DND-41 (cell line): ENCODE measurements around the gene SLC6A12.

Experiments
- ATAC-seq: fragments of 200-7000 bp; cut with Tn5 transposase; 3 replicates; pipeline ENCODE4 v1.9.1; 2021; ENCODE audit warnings: low read depth; ENCODE audit not compliant: insufficient read depth
- DNase-seq: peaks from one replicate; pipeline ENCODE4 v3.0.0-alpha.2; 2020
- H2AFZ ChIP-seq: 2 replicates; pipeline ENCODE4 v1.6.0; 2012; ENCODE audit warnings: low read depth, low read length
- H3K27ac ChIP-seq: 2 replicates; pipeline ENCODE4 v1.5.1; 2012; ENCODE audit warnings: low read length, inconsistent platforms
- H3K27me3 ChIP-seq: fragments of 200-600 bp; sonication (generic); 2 replicates; pipeline ENCODE4 v1.6.0; 2012; ENCODE audit warnings: low read length, mild to moderate bottlenecking, inconsistent platforms; ENCODE audit not compliant: insufficient read depth, poor library complexity
- H3K36me3 ChIP-seq: 2 replicates; pipeline ENCODE4 v1.5.1; 2012; ENCODE audit warnings: low read length, inconsistent platforms; ENCODE audit not compliant: insufficient read depth
- H3K4me1 ChIP-seq: 2 replicates; pipeline ENCODE4 v1.5.1; 2012; ENCODE audit warnings: mild to moderate bottlenecking, low read length; ENCODE audit not compliant: insufficient read depth
- H3K4me2 ChIP-seq: 2 replicates; pipeline ENCODE4 v1.6.0; 2012; ENCODE audit warnings: mild to moderate bottlenecking, moderate library complexity, low read length, inconsistent platforms; ENCODE audit not compliant: insufficient read depth
- H3K4me3 ChIP-seq, 2 experiments: fragments of 200-600 bp in 1 of 2; shearing (Covaris generic) in 1 of 2; 2 replicates each; pipeline ENCODE4 v1.5.1; 2012 to 2016; ENCODE audit warnings: inconsistent platforms in 2 of 2, low read length in 2 of 2, mild to moderate bottlenecking in 2 of 2, low read depth in 1 of 2, moderate library complexity in 1 of 2
- H3K79me2 ChIP-seq: 2 replicates; pipeline ENCODE4 v1.6.0; 2012; ENCODE audit warnings: low read length, inconsistent platforms; ENCODE audit not compliant: insufficient read depth
- H3K9ac ChIP-seq: 2 replicates; pipeline ENCODE4 v1.6.0; 2012; ENCODE audit warnings: low read depth, mild to moderate bottlenecking, inconsistent platforms, low read length, moderate library complexity
- H3K9me3 ChIP-seq: 2 replicates; pipeline ENCODE4 v1.5.1; 2012; ENCODE audit warnings: low read length, moderate library complexity, mild to moderate bottlenecking, inconsistent platforms; ENCODE audit not compliant: insufficient read depth, severe bottlenecking
- H4K20me1 ChIP-seq: 2 replicates; pipeline ENCODE4 v1.6.0; 2012; ENCODE audit warnings: low read length; ENCODE audit not compliant: insufficient read depth
- EZH2 ChIP-seq: IDR thresholded peaks from 3 replicates; pipeline ENCODE4 v1.6.1; 2012; ENCODE audit warnings: borderline replicate concordance, low read depth, mild to moderate bottlenecking, moderate library complexity, low read length, inconsistent platforms; ENCODE audit not compliant: severe bottlenecking
- TF ChIP-seq, protein P1 (sequence below): IDR thresholded peaks from 2 replicates; pipeline ENCODE4 v1.5.1; 2012; ENCODE audit warnings: borderline replicate concordance, low read length, moderate library complexity, mild to moderate bottlenecking; ENCODE audit not compliant: poor library complexity, severe bottlenecking; ENCODE audit errors: extremely low read depth

Gene SLC6A12

DNA sequence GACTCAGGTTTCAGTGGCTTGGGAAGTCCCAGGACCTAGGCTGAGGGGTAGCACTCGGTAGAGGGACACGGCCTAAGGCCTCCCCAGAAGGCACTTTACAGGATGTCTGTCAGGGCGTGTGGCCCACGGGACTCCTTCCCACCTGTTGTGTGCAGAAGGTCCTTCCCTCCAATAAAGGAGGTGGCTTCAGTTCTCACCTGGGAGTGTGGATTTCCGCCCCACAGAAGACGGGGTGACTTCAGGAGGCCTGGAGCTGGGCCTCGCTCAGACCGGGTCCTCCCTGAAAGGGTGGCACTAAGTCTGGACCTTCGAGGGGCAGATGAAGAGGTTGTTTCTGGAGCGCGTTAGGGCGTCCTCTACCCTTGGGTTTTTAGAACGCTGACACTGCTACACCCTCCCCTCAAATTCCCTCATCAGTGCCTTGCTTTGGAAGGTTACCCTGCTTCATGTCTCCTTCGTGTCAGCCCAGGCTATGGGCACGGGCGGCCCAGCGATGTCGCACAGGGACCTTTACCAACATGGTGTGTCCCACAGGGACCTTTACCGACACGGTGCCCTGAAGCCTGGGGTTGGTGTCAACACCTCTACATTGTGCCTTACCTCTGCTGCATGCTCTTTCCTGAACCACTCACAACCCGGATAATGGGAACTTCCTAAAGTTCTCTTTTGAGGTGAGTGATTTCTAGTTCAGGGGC, 7.1 kb downstream of the SLC6A12 start:
- H3K27me3 ChIP-seq, result peaks cover 4% of the 10 kb centered on the region
- no peaks in the 10 kb centered on the region for H3K9me3 ChIP-seq
- H3K4me1 ChIP-seq, result no peaks in the 10 kb centered on the region
- no peak overlapping the region for H2AFZ ChIP-seq
- TF ChIP-seq, protein P1, sequence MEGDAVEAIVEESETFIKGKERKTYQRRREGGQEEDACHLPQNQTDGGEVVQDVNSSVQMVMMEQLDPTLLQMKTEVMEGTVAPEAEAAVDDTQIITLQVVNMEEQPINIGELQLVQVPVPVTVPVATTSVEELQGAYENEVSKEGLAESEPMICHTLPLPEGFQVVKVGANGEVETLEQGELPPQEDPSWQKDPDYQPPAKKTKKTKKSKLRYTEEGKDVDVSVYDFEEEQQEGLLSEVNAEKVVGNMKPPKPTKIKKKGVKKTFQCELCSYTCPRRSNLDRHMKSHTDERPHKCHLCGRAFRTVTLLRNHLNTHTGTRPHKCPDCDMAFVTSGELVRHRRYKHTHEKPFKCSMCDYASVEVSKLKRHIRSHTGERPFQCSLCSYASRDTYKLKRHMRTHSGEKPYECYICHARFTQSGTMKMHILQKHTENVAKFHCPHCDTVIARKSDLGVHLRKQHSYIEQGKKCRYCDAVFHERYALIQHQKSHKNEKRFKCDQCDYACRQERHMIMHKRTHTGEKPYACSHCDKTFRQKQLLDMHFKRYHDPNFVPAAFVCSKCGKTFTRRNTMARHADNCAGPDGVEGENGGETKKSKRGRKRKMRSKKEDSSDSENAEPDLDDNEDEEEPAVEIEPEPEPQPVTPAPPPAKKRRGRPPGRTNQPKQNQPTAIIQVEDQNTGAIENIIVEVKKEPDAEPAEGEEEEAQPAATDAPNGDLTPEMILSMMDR, result no peak
- TF ChIP-seq EZH2, result no peak
- DNase-seq, result no peak
- no peaks in the 10 kb centered on the region for H3K36me3 ChIP-seq
- no peak overlapping the region for H3K4me2 ChIP-seq
- no peaks in the 10 kb centered on the region for H4K20me1 ChIP-seq
- no peak for ATAC-seq
- H3K9ac ChIP-seq, result no peak overlapping the region
- H3K79me2 ChIP-seq, result no peaks in the 10 kb centered on the region
- H3K4me3 ChIP-seq, result no peak overlapping the region
- no peak overlapping the region for H3K27ac ChIP-seq

GRCh38 chr12:205026-205425, 8.9 kb downstream of the SLC6A12 start:
- Histone ChIP-seq H3K27me3 (peaks cover 4% of the 10 kb centered on the region), H2AFZ (no peak overlapping the region), H4K20me1 (0 out of 2 replicates have a peak, but pooled peaks cover 5% of the 10 kb centered on the region), H3K36me3 (no peaks in the 10 kb centered on the region), H3K4me3 (no peak overlapping the region), H3K79me2 (no peaks in the 10 kb centered on the region), H3K27ac (no peak overlapping the region), H3K9ac (no peak overlapping the region), H3K9me3 (no peaks in the 10 kb centered on the region), H3K4me1 (no peaks in the 10 kb centered on the region), H3K4me2 (no peak overlapping the region)
- TF ChIP-seq EZH2, result no peak
- TF ChIP-seq, protein P1, result no peak
- DNase-seq (no peak), ATAC-seq (no peak)

DNA sequence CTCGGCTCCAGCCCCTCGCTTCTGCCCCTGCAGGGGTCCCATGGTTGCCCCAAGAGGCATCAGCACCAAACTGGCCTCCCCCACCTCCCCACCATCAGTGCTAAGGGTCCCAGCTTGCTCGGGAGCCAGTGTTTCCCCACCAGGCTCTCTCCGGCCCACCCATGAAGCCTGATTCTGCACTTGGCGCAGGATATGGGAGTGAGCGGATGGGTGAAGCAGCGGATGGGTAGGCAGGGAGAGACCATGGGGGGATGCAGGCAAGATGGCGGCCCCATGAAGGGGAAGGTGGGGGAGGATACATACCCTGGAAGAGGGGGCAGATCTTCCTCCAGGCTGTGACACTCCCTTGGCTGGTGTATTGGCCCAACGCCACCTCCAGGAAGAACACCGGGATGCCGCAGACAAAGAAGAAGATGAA, 9.7 kb downstream of the SLC6A12 start:
- DNase-seq (no peak), ATAC-seq (no peak)
- no peaks in the 10 kb centered on the region for H3K36me3 ChIP-seq
- H3K4me3 ChIP-seq, result no peak overlapping the region
- no peak overlapping the region for H3K9ac ChIP-seq
- H3K27ac ChIP-seq, result no peak overlapping the region
- H2AFZ ChIP-seq, result no peak overlapping the region
- peaks cover 4% of the 10 kb centered on the region for H3K27me3 ChIP-seq
- no peaks in the 10 kb centered on the region for H3K9me3 ChIP-seq
- TF ChIP-seq EZH2, result no peak
- TF ChIP-seq, protein P1, result no peak
- no peaks in the 10 kb centered on the region for H3K79me2 ChIP-seq
- H4K20me1 ChIP-seq, result 0 out of 2 replicates have a peak, but pooled peaks cover 5% of the 10 kb centered on the region
- no peak overlapping the region for H3K4me2 ChIP-seq
- H3K4me1 ChIP-seq, result no peaks in the 10 kb centered on the region
